Measurements from ENCODE around the gene ZNF628.

Gene ZNF628

GRCh38 chr19:55504981-55505380 is 28.6 kb downstream of the ZNF628 start:
- no peak overlapping the region for H3K9ac ChIP-seq
- no peaks in the 10 kb centered on the region for H3K36me3 ChIP-seq (ENCODE audit: insufficient read depth)
- H3K27me3 ChIP-seq (ENCODE audit: insufficient read depth, low read depth), result peaks cover 80% of the 10 kb centered on the region
- H3K4me3 ChIP-seq (IDR thresholded peaks at IDR 0.05; ENCODE audit: insufficient read depth, low read depth, low read length), result no peak overlapping the region
- H4K20me1 ChIP-seq (ENCODE audit: insufficient read depth), result no peaks in the 10 kb centered on the region
- H3K4me2 ChIP-seq, result no peak overlapping the region
- no peak overlapping the region for H3K27ac ChIP-seq
- H3K79me2 ChIP-seq (ENCODE audit: insufficient read depth, low read depth), result no peaks in the 10 kb centered on the region
- TF ChIP-seq CTCF (conservative IDR thresholded peaks at IDR 0.05; ENCODE audit: low read depth, low read length), result no peak
- no peak overlapping the region for H2AFZ ChIP-seq (ENCODE audit: low read depth)
- peaks cover 5% of the 10 kb centered on the region for H3K4me1 ChIP-seq (ENCODE audit: low read depth, poor library complexity, severe bottlenecking)

GRCh38 chr19:55508120-55508519 is 31.7 kb downstream of the ZNF628 start:
- Histone ChIP-seq H3K4me1 (ENCODE audit: low read depth, poor library complexity, severe bottlenecking) (peaks cover 5% of the 10 kb centered on the region), H3K27me3 (ENCODE audit: insufficient read depth, low read depth) (peaks cover 84% of the 10 kb centered on the region), H3K27ac (no peak overlapping the region), H2AFZ (ENCODE audit: low read depth) (no peak overlapping the region), H3K4me2 (no peak overlapping the region), H3K9ac (no peak overlapping the region), H3K36me3 (ENCODE audit: insufficient read depth) (no peaks in the 10 kb centered on the region), H3K79me2 (ENCODE audit: insufficient read depth, low read depth) (no peaks in the 10 kb centered on the region), H3K4me3 (IDR thresholded peaks at IDR 0.05; ENCODE audit: insufficient read depth, low read depth, low read length) (no peak overlapping the region), H4K20me1 (ENCODE audit: insufficient read depth) (no peaks in the 10 kb centered on the region)
- TF ChIP-seq CTCF (conservative IDR thresholded peaks at IDR 0.05; ENCODE audit: low read depth, low read length), result no peak

GRCh38 chr19:55516878-55517620 is 40.6 kb downstream of the ZNF628 start:
- TF ChIP-seq CTCF (conservative IDR thresholded peaks at IDR 0.05; ENCODE audit: low read depth, low read length), result peak; percentile 69
- H3K27me3 ChIP-seq (ENCODE audit: insufficient read depth, low read depth), result peaks cover 60% of the 10 kb centered on the region
- peak overlapping the region; percentile 74; the same call in 1 of the 2 replicates for H2AFZ ChIP-seq (ENCODE audit: low read depth)
- H3K4me2 ChIP-seq, result peak overlapping the region; percentile 47; the same call in 1 of the 2 replicates
- no peaks in the 10 kb centered on the region for H3K79me2 ChIP-seq (ENCODE audit: insufficient read depth, low read depth)
- H3K4me1 ChIP-seq (ENCODE audit: low read depth, poor library complexity, severe bottlenecking), result no peaks in the 10 kb centered on the region
- H3K27ac ChIP-seq, result no peak overlapping the region
- H3K4me3 ChIP-seq (IDR thresholded peaks at IDR 0.05; ENCODE audit: insufficient read depth, low read depth, low read length), result no peak overlapping the region
- no peaks in the 10 kb centered on the region for H4K20me1 ChIP-seq (ENCODE audit: insufficient read depth)
- no peaks in the 10 kb centered on the region for H3K36me3 ChIP-seq (ENCODE audit: insufficient read depth)
- H3K9ac ChIP-seq, result no peak overlapping the region

- no peaks in the 10 kb centered on the region for H4K20me1 ChIP-seq (ENCODE audit: insufficient read depth)
- H3K27ac ChIP-seq, result no peak overlapping the region
- TF ChIP-seq CTCF (conservative IDR thresholded peaks at IDR 0.05; ENCODE audit: low read depth, low read length), result no peak
These were observed 43.3 kb downstream of the ZNF628 start for GRCh38 chr19:55519451-55520311.

More at GRCh38 chr19:55519451-55520311, 43.3 kb downstream of the ZNF628 start:
- H3K4me3 ChIP-seq (IDR thresholded peaks at IDR 0.05; ENCODE audit: insufficient read depth, low read depth, low read length), result no peak overlapping the region
- no peaks in the 10 kb centered on the region for H3K36me3 ChIP-seq (ENCODE audit: insufficient read depth)
- peaks cover 61% of the 10 kb centered on the region for H3K27me3 ChIP-seq (ENCODE audit: insufficient read depth, low read depth)
- no peaks in the 10 kb centered on the region for H3K4me1 ChIP-seq (ENCODE audit: low read depth, poor library complexity, severe bottlenecking)
- no peak overlapping the region for H2AFZ ChIP-seq (ENCODE audit: low read depth)
- H3K9ac ChIP-seq, result no peak overlapping the region
- no peak overlapping the region for H3K4me2 ChIP-seq
- no peaks in the 10 kb centered on the region for H3K79me2 ChIP-seq (ENCODE audit: insufficient read depth, low read depth)
